ENCODE results near the gene SNIP1. TPM values are rescaled to one million over a fixed set of nuclear protein-coding genes. Genes with fewer than 3 reads are reported as not detected.

Gene SNIP1
- total and polyA plus RNA-seq, 2 donors, result 9.1 to 9.9 TPM

DNA sequence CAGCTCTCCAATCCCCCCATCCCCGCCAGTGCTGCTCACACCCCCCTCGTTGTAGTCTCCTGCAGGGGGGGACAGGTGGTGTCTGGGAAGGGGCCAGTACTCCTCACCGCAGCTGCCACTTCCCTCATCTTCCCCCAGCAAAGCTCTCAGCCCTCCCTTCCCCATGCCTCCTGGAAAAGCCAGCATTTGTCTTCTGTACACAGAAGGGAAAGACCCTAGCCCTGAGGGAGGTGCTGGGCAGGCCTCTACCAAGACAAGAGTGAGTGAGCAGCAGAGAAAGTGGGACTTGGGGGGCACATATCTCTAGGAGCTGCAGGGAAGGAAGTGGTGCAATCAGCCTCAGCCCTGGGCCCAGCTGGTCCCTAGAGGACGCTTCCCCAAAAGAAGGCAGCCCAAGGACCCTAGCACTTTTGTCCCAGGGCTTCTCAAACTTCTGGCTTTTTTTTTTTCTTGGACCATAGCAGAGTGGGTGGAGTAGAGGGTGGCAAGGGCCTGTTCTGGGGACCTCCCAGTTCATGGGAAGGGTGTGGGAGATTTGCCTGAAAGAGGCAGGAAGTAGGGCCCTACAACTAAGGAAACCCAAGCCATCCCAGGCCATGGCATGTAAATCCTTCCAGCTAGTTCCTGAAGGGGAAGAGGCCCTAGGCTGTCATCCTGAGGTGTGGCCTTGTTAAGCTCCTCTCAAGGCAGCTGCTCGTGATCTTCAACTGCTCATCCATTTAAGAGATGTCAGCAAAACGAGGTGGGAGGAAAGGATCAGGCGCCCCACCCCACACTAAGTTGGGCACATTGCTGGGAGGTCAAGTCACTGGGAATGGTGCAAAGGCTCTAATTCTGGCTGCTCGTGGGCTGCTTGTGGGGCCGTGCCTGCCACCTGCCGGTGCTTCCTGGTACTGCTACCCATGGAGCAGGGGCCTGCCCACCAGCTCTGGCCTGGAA is 67.1 kb downstream of the SNIP1 start:
- peaks cover 0 to 11% of the 10 kb centered on the region in 2 donors for H3K4me1 ChIP-seq (ENCODE audit: control insufficient read depth in 2 of 2, insufficient read depth in 2 of 2, low read length in 2 of 2)
- peaks cover 46 to 47% of the 10 kb centered on the region in 2 donors for H3K36me3 ChIP-seq (ENCODE audit: control insufficient read depth in 2 of 2, insufficient read depth in 2 of 2, low read length in 1 of 2)
- DNase-seq (ENCODE audit: low read depth in 6 of 9, low spot score in 9 of 9), result peak in 5 of 9 donors; percentile 51 to 79 (median 67)
- no peak overlapping the region for H3K4me3 ChIP-seq (ENCODE audit: low read length in 2 of 2)
- no peaks in the 10 kb centered on the region for H3K27me3 ChIP-seq (ENCODE audit: control insufficient read depth in 2 of 2, insufficient read depth in 1 of 2, low read length in 1 of 2)
- H3K9me3 ChIP-seq (ENCODE audit: control insufficient read depth in 2 of 2, insufficient read depth in 1 of 2, low read length in 1 of 2), result no peaks in the 10 kb centered on the region
- peak overlapping the region in 1 of 2 donors; percentile 54 for H3K27ac ChIP-seq (ENCODE audit: low read depth in 1 of 2, low read length in 1 of 2)
- WGBS, result 14% methylated on average over 10 of the region's 10 CpGs

DNA sequence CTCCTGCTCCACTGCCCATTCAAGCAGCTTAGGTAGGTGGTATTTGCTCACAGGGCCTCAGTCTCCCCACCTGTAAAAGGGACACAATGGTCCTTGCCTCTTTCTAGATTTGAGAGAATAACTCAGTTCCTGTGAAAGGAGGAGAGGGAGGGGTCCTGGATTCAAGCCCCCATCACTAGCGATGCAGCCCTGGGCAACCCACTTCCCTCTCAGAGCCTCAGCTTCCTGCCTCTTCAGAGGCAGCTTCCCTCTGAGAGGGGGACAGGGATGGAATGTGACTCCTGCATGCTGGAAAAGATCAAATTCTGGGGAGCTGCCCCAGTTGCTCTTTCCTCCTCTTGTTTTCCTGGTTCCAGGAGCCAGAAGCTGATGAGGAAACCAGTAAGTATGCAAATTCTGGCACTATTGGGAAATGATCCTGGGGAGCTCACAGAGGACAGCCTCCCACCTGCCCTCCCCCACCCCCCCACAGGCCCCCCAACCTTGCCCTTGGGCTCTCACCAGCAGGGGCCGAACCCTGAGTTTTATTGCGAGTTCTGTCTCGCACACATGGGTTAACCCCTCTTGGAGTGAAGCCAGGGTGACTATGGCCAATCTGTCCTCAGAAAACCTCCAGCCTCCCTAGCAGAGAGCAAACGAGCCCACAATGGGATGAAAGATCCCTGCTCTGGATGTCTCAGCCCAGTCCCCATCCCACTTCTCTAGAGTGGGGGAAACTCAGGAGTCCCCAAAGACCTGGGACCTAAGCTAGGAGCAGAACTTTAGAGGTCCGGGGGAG is 68.0 kb downstream of the SNIP1 start:
- H3K36me3 ChIP-seq (ENCODE audit: control insufficient read depth in 2 of 2, insufficient read depth in 2 of 2, low read length in 1 of 2), result peaks cover 51 to 55% of the 10 kb centered on the region in 2 donors
- no peaks in the 10 kb centered on the region for H3K9me3 ChIP-seq (ENCODE audit: control insufficient read depth in 2 of 2, insufficient read depth in 1 of 2, low read length in 1 of 2)
- no peak overlapping the region for H3K27ac ChIP-seq (ENCODE audit: low read depth in 1 of 2, low read length in 1 of 2)
- H3K4me3 ChIP-seq (ENCODE audit: low read length in 2 of 2), result no peak overlapping the region
- H3K4me1 ChIP-seq (ENCODE audit: control insufficient read depth in 2 of 2, insufficient read depth in 2 of 2, low read length in 2 of 2), result peaks cover 0 to 11% of the 10 kb centered on the region in 2 donors
- H3K27me3 ChIP-seq (ENCODE audit: control insufficient read depth in 2 of 2, insufficient read depth in 1 of 2, low read length in 1 of 2), result no peaks in the 10 kb centered on the region
- no peak for DNase-seq (ENCODE audit: low read depth in 6 of 9, low spot score in 9 of 9)
- WGBS, result 66% methylated on average over 6 of the region's 6 CpGs

Other genes with a start within 250 kb of the SNIP1 start
- gene ZC3H12A, start 79.7 kb downstream of the SNIP1 start, total RNA-seq, result 7.9 TPM
- gene ZC3H12A, start 79.7 kb downstream of the SNIP1 start, polyA plus RNA-seq, result 11.7 TPM
- 57.4 TPM for gene MEAF6, start 39.5 kb downstream of the SNIP1 start, total RNA-seq
- 107 TPM for gene MEAF6, start 39.5 kb downstream of the SNIP1 start, polyA plus RNA-seq
- 1.3 TPM for gene DNALI1, start 2.6 kb upstream of the SNIP1 start, total RNA-seq
- 2.1 TPM for gene DNALI1, start 2.6 kb upstream of the SNIP1 start, polyA plus RNA-seq
- gene GNL2, start 41.6 kb upstream of the SNIP1 start, total RNA-seq, result 73.8 TPM
- 56.6 TPM for gene GNL2, start 41.6 kb upstream of the SNIP1 start, polyA plus RNA-seq
- gene RSPO1, start 80.6 kb upstream of the SNIP1 start, total RNA-seq, result not detected
- gene RSPO1, start 80.6 kb upstream of the SNIP1 start, polyA plus RNA-seq, result 0.02 TPM
- gene CDCA8, start 138.2 kb upstream of the SNIP1 start, total RNA-seq, result 12.6 TPM
- 5.8 TPM for gene CDCA8, start 138.2 kb upstream of the SNIP1 start, polyA plus RNA-seq
- gene EPHA10, start 210.8 kb upstream of the SNIP1 start, total RNA-seq, result 0.14 TPM
- 0.32 TPM for gene EPHA10, start 210.8 kb upstream of the SNIP1 start, polyA plus RNA-seq
- gene MANEAL, start 239.6 kb upstream of the SNIP1 start, total RNA-seq, result 1.5 TPM
- 1.8 TPM for gene MANEAL, start 239.6 kb upstream of the SNIP1 start, polyA plus RNA-seq